ENCODE results near the gene ZNF562.
"Not testable (repeated sequence)": the region's sequence is repeated elsewhere in the genome, so short reads cannot be mapped to it uniquely, and the experiment has no call there.

Gene ZNF562

DNA sequence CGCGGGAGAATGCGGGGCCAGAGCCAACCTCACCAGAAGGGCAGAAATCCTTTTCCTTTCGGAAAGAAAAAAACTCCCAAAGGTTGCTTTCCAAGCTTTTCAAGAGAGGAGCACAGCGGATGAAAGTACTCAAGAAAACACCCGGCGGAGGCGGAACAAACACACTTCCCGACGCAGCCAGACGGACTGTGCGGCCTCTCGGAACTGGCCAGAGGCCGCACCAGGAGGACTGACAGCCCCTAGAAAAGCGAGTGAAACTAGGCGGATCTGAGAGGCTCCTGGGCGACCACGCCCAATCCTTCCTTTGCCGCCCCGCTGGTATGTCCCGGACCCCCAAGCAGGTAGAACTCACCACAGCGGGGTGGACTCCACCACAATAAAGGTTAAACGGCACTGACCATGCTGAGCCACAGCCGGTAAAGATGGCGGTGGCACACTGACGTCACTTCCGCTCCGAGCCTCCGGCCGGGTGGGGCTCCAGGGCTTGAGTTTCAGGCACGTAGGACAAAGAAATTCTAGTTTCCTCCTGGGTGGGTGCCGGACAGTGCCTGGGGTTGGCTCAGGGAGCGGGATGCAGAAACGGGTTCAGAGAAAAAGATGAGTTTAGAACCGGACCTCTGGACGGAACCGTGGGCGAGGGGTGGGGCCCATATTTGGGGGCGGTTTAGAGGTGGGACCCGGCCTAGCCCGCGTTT, at the start of gene ZNF562:
ZNF562 (minus strand) TSS at position 438 of the 695 bp plus-strand sequence. CDS start 14,356 bp downstream, outside the sequence.
- peak; percentile 92 for DNase-seq

DNA sequence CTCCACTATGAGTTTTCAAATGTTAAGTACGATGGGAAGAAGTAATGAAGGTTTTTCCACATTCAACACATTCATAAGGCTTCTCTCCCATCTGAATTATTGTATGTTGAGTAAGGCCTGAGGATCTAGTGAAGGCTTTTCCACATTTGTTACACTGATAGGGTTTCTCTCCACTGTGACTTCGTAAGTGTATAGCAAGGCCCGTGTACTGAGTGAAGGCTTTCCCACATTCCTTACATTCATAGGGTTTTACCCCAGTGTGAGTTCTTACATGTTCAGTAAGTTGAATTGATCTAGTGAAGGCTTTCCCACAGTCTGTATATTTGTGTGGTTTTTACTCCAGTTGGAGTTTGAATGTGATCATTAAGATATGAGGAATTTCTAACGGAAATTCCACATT, 49.3 kb upstream of the ZNF562 start:
- no peak for DNase-seq

- DNase-seq, result no peak
Observed at GRCh38 chr19:9721861-9722260, 47.0 kb upstream of the ZNF562 start.

- no peak for DNase-seq
Observed at GRCh38 chr19:9720541-9720940, 45.6 kb upstream of the ZNF562 start.

DNA sequence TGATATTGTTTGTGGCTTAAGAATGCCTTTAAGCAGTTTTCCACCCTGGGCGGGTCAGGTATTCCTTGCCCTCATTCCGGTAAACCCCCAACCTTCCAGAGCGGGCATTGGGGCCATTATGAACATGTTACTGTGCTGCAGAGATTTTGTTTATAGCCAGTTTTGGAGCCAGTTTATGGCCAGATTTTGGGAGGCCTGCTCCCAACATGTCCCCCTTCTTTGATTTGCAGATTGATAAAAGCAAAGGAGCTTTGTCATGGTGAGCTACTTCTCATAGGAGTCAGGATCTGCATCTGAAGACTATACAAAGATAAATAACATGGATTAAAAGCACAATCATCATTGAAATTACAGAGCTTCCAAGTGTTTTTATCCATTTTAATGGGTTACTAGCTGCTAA, 36.9 kb upstream of the ZNF562 start:
- no peak for DNase-seq

DNA sequence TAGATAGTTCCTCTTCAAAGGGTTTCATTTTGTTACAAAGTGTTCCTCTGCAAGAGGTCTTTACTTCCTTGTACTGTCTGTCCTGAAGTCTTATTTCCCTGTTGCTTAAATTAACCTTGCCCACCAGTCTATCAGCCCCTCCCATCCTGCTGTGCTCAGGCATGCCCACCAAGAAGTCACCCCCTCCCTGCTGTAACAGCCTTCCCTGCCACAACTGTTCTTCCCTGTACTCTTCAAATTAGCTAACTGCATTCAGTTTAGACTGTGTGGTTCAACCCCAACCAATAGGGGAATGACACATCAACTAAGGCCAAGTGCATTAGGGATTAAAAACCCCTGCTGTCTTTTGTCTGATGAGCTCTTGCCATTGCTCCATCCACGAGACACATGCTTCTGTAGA, 34.4 kb upstream of the ZNF562 start:
- no peak for DNase-seq

GRCh38 chr19:9705836-9706235, 30.9 kb upstream of the ZNF562 start:
- no peak for DNase-seq

DNA sequence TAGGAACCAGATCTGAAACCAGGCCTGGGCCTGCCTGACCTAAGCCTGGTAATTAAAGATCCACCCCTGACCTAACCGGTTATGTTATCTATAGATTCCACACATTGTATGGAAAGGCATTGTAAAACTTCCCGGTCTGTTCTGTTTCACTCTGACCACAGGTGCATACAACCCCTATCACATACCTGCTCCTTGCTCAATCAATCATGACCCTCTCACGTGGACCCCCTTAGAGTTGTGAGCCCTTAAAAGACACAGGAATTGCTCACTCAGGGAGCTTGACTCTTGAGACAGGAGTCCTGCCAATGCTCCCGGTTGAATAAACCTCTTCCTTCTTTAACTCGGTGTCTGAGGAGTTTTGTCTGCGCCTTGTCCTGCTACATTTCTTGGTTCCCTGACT, 27.3 kb upstream of the ZNF562 start:
- no peak for DNase-seq

DNA sequence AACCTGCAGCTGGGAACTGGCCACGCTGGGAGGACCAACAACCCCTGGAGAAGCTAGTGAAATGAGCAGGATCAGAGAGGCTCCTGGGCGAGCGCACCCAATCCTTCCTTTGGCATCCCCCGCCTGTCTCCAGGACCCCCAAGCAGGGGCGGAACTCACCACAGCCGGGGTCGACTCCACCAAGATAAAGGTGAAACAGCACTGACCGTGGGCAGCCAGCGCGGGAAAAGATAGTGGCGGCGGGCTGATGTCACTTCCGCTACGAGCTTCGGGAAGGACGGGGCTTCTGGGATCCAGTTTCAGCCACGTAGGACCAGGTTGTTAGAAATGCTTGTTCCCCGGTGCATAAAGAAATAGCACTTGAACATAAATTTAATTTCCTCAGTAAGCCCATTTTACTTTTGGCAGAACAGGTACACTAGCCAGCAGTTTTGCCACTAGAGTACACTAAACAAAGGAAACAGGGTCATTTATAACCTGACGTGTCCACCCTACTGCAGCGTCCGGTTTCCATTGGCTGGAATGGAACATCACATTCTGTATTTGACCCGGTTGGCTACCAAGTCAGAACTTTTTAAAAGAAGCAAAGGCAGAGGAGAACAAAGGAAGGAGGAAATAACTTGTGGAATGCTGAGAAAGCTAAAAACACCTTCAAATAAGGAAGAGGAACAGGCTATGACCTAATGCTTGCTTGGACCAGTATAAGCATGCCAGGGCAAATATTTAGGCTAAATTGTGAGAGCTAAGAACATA, 25.5 kb upstream of the ZNF562 start:
- DNase-seq, result no peak

- DNase-seq, result not testable (repeated sequence)
Observed at GRCh38 chr19:9690301-9690700, 15.4 kb upstream of the ZNF562 start.

DNA sequence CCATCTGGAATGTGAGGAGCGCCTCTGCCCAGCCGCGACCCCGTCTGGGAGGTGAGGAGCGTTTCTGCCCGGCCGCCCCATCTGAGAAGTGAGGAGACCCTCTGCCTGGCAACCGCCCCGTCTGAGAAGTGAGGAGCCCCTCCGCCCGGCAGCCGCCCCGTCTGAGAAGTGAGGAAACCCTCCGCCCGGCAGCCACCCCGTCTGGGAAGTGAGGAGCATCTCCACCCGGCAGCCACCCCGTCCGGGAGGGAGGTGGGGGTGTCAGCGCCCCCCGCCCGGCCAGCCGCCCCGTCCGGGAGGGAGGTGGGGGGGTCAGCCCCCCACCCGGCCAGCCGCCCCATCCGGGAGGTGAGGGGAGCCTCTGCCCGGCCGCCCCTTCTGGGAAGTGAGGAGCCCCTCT, 5.1 kb upstream of the ZNF562 start:
- not testable (repeated sequence) for DNase-seq

- DNase-seq, result not testable (repeated sequence)
Observed at GRCh38 chr19:9675358-9675901, 530 bp upstream of the ZNF562 start.

DNA sequence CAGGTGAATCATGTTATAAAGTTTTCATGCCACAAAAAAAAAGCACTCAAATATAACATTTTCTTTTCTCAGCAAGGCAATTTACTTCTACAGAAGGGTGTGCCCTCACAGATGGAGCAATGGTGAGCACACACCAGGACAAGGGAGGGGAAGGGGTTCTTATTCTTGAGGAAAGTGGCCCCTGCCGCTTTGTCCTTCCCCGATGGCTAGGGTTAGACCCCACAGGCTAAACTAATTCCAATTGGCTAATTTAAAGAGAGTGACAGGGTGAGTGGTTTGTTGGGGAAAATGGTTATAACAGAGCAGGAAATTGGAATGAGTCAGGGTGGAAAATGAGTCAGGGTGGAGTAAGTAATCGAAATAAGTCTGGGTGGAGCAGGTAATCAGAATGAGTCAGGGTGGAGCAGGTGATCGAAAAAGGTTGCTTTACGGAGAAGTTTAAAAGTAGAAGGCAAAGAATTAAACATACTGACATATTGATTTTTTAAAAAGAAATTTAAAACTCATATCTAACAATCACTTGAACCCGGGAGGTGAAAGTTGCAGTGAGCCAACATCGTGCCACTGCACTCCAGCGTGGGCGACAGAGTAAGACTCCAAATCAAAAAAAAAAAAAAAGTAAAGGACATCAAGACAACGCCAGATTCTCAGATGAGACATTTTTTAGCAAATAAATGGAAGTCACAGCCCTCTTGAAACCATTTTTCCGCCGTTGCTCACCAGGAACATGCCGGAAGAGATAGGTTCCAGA, 813 bp downstream of the ZNF562 start:
- no peak for DNase-seq

DNA sequence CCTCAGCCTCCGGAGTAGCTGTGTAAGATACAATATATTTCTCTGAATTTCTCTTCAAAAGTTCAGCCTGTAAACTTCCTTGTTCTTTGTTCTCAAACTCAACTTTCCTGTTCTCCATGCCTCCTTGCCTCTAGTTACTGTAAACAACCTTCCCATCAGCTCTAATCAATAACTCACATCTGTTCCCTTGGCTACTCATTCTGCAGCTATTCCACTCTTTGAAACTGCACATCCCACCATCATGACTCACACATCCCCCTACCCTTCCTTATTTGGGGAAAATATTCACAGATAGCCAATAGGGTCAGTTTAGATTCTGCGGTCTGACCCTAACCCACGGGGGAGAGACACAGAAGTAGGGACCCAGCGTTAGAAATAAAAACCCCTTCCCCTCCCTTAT, 2.0 kb downstream of the ZNF562 start:
- DNase-seq, result no peak

DNA sequence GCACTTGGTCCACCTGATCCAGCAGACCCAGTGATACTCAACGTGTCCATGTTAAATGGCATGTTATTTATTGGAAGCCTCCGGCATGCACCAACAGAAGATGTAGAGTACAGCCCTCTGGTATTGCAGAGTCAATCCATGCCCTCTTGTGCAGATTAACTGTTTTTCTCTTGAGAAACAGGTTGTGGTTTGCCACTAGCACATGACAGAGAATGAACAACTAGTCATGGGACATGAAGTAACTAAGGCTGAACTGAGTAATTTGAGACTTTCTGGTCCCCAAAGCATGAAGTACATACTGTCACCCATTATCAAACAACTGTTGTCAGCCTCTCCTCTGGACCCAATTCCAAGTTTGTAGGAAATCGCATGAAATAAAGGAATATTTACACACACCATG, 3.2 kb downstream of the ZNF562 start:
- no peak for DNase-seq

GRCh38 chr19:9668544-9668943, 6.4 kb downstream of the ZNF562 start:
- DNase-seq, result no peak

GRCh38 chr19:9667898-9668297, 7.0 kb downstream of the ZNF562 start:
- no peak for DNase-seq

- no peak for DNase-seq
Observed at GRCh38 chr19:9658769-9659168, 16.1 kb downstream of the ZNF562 start.

GRCh38 chr19:9653066-9653555, 21.8 kb downstream of the ZNF562 start:
- not testable (repeated sequence) for DNase-seq

GRCh38 chr19:9651464-9651863, 23.4 kb downstream of the ZNF562 start:
- DNase-seq, result not testable (repeated sequence)

GRCh38 chr19:9650345-9650744, 24.6 kb downstream of the ZNF562 start:
- no peak for DNase-seq

DNA sequence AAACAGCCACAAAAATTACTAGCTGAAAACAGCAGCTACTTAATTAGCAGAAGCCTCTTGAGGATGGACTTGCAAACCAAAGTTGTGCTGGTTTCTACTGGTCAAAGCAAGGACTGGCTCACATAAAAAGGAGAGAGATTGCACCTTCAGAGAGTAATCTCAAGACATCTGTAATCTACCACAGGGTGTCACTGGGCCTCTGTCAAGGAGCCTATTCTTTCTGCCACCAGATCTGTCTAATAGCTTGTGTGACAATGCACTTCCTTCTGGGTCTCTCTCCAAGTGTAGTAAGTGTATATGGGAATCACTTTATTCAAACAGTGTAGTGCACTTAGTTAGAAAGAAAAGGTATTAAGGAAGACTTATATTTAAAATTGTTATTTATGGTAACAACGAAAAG, 29.4 kb downstream of the ZNF562 start:
- peak; percentile 1 for DNase-seq

- DNase-seq, result peak; percentile 74
Observed at GRCh38 chr19:9644472-9644871, 30.4 kb downstream of the ZNF562 start.
